ENCODE data around the gene EPB41L2.

EPB41L2 gene

DNA sequence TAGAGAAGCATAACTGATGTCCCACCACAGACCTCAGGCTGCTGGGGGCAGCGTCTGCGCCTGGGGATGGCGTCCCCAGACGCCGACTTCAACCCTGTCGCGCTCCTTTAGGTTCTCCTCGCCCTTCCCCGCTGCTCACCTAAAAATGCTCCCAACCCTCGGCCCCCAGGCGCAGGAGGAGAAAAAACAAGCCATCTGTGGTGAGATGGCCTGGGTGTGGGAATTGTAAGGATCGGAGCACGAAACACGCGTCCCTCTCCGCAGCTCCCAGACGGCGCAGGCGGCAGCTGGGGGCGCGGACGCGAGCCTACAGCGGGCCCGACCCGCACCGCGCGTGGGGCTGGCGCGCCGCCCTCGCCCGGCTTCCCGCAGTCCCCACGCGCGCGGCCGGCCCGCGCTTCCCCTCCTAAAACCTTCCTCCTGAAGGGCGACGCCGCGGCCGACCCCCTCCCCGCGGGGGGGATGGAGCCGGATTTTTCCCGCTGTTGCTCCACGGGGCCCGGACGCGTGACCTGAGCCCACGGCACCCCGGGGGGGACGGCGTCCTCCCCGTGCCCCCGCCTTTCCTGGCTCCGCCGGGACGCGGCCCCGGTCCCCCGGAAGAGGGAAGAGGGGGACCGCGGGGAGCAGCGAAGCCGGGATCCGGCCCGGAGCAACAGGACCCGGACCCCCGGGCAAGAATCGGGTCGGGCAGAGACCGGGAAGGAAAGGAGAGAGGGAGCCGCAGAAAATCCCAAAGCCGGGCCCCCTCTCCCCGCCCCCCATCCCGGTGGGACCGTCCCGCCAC lies 611 bp downstream of the EPB41L2 start:
- FAIRE-seq (no peak), DNase-seq (ENCODE audit: low spot score) (peak; percentile 20)

DNA sequence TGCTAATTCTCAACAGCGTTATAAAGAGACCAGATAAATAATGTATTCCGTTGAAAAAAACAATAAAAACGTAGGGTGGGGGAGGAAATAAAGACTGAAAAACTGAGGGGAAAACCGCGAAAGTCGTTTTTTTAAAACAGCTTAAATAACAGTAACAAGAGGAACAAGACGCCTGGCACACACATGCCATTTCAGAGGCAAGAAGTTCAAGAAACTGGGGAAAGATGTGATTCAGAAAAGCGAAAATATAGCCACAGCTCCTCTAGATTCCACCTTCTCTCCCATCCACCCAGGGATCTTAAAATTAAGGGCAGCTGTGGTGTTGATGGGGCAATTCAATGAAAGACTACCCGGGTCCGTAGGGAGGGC lies 1.3 kb downstream of the EPB41L2 start:
- DNase-seq (ENCODE audit: low spot score), result no peak
- FAIRE-seq, result no peak

DNA sequence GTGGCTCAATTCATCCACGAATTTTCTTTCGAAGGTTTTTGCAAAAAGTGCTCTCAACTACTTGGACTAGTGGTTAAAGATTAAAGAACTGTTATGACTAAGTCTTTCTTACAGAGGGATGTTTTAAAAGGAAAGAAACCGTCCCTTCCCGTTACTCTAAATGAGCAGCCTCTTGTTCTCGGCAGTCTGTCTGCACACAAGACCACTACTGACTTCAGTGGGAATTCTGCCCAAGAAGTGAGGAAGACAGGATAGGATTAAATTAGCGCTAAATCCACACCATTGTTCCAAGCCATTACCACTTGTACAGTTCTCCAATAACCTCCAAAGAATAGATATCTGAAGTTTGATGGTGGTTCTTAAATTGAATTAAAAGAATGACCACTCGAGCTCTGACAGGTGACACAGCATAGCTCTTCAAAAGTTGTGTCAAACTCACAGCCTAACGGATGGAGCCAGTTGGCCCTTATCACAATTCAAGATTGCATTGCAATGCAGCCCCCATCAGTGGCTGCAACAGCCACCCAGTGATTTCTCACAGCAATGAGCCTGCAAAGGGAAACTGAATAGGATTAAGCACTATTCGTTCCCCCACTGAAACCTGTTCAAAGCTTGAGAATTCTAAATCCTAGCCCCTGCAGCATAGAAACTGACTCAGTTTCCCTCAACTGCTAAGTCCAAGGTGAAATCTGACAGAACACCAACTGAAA lies 1.8 kb downstream of the EPB41L2 start:
- no peak for FAIRE-seq
- no peak for DNase-seq (ENCODE audit: low spot score)

DNA sequence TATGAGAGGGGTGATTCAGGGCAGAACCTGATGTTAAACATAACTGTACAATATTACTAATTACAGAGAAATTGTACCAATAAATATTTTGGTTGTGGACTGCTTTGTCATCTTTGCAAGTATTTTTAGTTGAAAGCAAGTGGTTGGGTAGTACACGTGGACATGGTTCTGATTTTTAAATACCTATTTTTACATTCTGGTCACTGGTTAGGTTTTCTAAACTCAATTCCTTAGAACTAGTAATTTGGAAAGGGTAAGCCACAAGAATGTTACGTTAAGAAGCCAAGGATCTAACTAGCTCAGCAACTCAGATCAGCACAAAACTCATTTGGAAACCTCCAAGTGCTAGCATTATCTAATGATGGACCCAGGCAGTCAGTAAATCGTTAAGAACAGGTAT lies 2.7 kb downstream of the EPB41L2 start:
- no peak for FAIRE-seq
- DNase-seq (ENCODE audit: low spot score), result no peak

DNA sequence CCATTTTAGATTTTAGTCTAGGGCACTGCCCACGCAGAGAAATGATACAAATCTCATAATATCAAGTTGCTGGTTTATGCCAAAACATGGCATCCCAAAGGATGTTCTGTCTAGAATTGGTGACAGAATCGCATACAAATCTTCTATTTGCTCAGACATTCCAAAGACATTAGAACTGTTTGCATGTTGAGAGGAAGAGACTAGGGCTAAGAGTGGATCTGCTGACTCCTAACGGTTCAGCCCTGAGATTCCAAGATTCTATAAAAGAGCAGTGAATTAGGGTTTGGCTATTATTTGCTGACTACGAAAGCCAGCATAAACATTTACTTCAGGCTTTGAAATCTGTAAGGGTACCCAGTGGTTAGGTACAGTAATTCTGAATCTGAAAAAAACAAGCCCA lies 3.6 kb downstream of the EPB41L2 start:
- DNase-seq (ENCODE audit: low spot score), result peak; percentile 25
- no peak for FAIRE-seq

DNA sequence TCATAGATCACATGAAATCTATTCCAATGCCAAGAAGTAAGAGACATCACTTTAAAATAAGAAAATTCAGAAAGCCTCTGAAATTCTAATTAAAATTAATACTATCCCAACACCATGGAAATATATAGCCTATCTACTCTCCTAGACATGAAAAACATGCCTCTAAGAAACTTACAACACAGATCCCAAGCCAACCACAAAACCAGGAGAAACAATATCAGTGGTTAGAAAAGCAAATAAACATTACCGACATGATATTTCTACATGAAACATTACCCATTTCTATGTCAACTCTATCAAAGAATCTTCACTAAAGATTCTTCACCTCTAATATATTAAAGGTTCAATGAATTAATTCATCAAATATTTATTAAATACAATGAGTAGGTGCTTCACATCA lies 4.8 kb downstream of the EPB41L2 start:
- FAIRE-seq, result no peak
- DNase-seq (ENCODE audit: low spot score), result no peak

DNA sequence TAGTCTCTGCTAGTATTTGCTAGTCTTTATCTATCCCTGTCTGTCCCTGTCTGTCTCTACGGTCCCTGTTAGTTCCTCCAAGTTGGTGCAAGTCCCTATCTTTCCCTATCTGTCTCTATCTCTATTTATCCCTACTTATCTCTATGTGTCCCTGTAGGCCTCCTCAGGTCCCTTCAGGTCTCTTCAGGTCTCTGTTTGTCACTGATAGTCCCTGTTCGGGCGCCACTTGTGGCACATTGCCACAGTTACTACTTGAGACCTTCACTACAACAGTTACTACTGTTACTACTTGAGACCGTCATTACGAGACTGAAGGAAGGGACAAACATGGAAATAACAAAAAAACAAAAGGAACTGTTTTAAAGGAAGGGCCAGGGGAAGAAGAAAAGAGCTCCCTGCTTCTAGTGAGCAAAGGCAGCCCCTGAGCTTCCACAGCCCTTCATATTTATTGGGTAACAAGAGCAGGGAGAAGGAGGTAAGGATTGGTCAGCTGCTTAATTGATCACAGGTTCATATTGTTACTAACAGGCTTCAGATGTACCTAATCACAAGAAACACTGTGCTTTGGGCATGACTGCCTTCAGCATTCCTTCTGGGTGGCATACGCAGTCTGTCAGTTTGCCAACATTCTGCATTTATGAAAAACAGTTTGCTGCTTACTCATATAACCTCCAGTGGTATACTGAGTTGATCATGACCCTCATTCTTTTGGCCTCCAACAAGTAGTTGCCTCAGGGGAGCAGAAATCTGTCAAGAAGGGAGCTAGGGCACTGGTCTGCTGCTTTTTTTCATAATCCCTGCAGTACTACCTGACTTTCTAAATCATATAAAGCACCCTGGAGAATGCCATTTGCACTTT lies 8.4 kb downstream of the EPB41L2 start:
- no peak for FAIRE-seq
- no peak for DNase-seq (ENCODE audit: low spot score)

DNA sequence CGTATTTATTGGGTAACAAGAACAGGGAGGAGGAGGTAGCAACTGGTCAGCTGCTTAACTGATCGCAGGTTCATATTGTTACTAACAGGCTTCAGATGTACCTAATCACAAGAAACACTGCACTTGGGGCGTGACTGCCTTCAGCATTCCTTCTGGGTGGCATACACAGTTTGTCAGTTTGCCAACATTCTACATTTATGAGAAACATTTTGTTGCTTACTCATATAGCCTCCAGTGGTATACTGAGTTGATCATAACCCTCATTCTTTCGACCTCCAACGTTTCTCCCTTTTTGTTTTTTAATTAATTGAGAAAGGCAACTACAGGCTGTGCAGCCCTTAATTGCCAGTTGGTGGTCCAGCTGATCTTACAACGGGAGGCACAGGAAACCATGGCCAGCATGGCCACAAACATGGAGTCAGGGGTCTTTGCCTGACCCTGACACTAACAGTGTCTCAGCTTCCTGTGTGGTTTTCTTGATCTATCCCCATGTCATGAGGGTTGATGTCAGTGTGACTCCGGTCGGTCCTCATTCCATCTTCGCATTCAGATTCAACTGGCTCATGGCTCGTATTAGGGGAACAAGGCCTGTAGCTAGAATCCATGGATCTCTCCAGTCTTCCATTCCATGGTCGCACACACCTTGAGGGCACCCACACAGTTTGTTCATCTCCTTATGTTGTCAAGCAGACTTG lies 9.4 kb downstream of the EPB41L2 start:
- no peak for FAIRE-seq
- no peak for DNase-seq (ENCODE audit: low spot score)

DNA sequence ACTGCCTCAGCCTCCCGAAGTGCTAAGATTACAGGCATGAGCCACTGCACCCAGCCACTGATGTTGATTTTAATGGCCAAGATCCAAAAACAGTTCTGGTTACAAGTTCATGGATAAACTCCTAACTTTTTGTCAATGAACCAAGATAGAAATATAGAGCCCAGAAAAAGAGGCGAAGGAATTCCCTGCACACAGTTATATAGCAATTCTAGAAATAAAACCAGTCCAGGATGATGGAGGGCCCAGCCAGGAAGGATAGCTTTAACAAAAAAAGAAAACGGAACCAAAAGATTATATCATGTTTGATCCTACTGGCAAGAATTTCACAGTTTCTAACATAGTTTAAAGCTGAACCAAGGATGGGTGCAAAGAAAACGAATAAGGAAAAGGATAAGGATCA lies 10.9 kb downstream of the EPB41L2 start:
- FAIRE-seq, result no peak
- DNase-seq (ENCODE audit: low spot score), result no peak

DNA sequence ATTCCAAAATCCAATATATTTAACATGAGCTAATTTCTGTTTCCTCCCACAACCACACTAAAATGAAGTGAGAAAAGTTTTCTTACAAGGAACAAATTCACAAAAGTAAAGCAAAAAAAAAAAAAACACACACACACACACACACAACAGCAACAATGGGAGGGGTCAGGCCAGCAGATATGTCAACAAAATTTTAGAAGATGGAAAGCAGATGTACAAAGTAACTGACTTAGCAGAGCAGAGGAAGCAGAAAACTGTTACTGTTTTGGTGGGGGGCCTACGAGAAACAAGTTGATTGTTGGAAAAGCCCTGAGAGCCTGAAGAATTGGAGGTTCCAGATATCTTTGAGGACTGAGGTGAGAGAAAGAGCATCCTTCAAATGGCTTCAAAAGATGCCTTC lies 11.7 kb downstream of the EPB41L2 start:
- FAIRE-seq, result no peak

DNA sequence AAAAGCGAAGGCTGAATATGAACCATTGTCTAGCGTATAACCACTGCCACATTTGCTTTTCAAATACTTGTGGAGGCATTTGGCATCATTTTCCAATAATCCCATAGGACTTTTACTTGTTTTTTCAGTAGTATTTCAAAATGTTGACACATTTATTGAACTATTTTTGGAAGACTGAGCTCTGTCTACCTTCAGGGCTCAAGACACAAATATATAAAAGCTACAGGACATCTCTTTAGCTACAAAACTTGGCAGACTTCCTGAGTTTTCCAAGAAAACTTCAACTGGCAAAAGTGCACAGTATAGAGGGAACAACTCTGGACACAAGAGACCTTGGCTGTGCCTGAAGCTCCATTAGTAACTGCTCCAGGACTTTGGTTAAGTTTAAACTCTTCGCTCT lies 13.4 kb downstream of the EPB41L2 start:
- no peak for FAIRE-seq
- DNase-seq (ENCODE audit: low spot score), result no peak

More for the DNA sequence above, 11.7 kb downstream of the EPB41L2 start:
- DNase-seq (ENCODE audit: low spot score), result no peak

DNA sequence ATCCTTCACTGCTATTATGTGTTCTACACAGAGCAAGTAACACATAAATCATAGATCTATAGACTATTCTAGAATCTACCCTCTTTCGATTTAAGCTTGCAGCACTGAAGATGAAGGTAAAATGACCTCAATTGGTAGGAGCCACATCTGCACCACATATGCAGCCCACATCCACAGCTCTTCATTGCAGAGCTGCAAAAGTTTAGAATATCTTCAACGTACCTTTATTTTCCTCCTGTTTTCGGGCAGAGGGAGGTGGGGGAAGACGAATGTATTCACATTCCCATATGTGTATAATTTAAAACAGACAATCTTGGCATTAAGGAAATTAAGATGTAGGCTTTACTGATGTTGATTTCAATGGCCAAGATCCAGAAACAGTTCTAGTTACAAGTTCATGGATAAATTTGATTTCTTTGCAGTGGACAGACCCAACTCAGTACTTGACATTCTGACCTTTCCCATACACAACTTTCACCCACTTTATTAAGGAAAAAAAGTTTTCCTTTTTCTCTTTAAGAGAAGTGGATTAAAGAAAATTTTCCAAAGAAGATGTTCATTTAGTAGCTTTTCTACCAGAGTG lies 14.0 kb downstream of the EPB41L2 start:
- no peak for FAIRE-seq
- no peak for DNase-seq (ENCODE audit: low spot score)

DNA sequence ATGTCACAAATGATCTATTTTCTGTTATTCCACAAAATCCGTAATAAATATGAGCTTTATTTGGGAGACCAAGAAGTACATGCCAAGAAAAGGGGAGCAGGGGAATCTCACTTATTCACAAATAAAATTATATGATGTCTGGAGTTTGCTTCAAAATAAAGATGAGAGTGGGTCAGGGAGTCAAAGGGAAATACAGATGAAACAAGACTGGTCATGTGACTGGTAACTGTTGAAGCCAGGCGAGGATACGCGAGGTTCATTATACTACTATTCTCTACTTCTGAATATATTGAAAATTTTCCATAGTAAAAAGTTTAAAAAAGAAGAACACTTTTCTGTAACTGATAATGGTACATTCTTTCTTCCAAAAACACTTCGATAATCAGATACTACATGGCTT lies 14.6 kb downstream of the EPB41L2 start:
- no peak for DNase-seq (ENCODE audit: low spot score)
- no peak for FAIRE-seq

DNA sequence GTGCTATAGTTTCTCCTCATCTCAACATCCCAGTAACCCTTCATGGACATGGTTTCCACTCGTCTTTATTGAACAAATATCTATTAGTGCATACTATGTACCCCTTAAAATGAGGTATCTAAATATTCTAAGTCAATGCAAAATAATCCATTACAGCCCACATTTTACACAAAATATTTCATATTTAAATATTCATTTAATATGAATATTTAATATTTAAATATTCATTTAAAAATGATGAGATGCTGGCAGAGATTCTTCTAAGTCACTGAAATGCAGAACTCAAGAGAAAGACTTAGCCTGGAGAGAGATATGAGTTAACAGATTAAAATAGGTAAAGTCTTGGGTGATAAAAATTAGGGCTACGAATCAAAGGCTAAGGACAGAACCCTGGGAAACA lies 17.9 kb downstream of the EPB41L2 start:
- DNase-seq (ENCODE audit: low spot score), result no peak
- FAIRE-seq, result no peak

DNA sequence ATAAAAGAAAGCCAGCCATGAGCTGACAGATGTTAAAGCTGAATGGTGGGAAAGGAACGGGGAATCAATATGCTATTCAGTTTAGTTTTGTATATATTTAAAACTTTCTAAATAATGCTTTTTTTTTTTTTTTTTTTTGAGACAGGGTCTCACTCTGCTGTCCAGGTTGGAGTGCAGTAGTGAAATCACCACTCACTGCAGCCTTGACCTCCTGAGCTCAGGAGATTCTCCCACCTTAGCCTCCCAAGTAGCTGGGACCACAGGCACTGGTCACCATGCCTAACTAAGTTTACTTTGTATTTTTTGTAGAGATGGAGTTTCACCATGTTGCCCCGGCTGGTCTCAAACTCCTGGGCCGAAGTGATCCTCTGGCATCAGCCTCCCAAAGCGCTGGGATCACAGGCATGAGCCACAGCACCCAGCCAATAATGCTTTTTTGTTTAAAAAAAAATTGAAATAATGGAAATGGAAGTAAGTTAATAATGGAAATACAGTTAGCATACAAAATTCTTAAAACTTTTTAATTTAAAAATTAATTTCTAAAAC lies 19.1 kb downstream of the EPB41L2 start:
- FAIRE-seq (no peak), DNase-seq (ENCODE audit: low spot score) (no peak)

DNA sequence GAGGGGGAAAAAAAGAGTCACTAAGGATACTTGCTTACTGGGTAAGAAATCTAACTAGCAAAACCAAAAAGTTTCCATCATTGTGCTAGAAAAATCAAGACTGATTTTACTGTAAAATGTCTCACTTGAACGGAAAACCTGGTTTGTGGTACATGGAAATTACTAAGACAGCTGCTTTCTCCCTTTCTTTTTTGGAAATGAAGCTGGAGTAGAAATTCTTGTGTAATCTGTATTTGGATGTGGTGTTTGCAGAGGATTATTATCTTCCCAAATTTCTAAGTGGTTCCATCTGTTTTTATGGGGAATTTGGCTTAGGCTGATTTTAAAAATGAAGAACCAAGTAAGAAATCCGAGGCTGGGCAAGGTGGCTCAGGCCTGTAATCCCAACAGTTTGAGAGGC lies 20.4 kb downstream of the EPB41L2 start:
- FAIRE-seq (no peak), DNase-seq (ENCODE audit: low spot score) (no peak)

DNA sequence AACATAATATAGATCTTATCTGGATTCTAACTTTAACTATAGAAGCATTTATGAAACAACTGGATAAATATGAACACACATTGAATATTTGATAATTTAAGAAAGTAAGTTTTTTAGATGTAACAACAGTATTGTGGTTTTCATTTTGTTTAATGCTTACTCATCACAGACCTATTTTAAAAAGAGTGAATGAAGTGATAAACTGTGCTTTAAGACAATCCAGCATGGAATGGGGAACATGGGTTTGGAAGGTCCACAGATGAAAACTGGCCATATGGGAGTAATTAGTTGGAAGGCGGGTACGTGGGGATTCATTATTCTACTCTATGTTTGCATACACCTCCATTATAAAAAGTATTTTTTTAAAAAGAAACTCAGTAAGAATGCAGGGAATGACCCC lies 21.2 kb downstream of the EPB41L2 start:
- DNase-seq (ENCODE audit: low spot score) (no peak), FAIRE-seq (no peak)

DNA sequence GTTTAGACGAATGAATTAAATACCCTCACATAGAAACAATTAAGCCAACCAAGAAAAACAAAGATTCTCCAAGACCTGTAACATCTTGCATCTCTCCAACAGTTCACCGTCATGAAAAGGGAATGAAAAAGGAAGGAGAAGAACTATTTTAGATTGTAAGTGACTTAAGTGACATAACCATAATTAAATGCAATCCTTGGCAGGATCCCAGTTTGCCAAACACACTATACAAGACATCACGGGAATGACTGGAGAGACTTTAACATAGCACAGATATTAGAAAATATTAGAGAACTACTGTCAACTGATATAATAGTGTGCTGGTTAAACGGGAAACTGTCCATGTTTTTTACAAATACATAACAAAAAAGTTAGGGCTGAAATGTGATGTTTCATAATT lies 22.2 kb downstream of the EPB41L2 start:
- DNase-seq (ENCODE audit: low spot score) (no peak), FAIRE-seq (no peak)

DNA sequence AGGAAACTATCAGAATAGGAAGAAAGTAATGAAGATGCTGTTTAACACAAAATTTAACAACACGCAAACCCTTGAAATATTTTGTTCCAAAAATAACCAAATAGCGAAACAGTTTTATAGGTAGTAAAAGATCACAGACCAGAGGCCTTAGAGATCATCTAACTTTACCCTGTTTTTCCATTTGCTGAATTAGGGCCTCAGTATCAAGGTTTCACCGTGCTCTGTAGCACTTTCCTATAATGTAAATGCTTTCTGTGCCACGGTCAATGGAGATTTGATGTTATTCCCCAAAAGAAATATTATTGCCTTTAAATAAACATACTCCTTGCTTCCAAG lies 23.7 kb downstream of the EPB41L2 start:
- FAIRE-seq, result no peak
- no peak for DNase-seq (ENCODE audit: low spot score)

DNA sequence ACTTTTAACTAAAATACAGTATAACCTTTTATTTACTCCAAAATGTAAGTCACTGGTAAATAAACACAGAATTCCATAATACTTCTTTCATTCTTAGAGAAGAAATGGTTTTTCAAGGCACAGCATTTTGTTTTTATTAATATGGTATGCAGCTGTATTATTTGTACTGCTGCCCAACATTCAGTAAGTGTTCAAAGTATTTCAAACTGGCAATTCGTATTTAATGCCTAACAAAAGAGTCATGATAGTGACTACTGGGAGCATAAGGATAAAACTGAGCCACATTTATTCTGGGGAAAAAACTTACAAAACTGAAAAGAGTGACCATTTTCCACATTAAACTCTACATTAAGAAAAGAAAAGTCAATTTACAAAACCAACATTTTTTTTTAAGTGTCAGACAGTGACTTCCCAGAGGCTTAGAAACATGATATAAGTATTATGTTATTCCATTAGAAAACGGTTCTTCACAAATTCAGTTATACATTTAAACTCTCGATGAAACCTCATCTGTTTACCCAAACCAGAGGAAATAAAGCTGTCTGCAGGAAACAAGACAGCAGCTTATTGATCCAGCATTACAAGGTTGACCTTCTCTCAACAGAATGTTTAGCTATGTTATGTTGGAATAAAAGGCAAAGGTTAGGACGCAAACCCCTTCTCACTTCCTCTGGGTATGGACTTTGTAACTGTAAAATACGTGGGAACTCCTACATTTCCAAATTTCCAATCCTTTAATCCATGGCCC lies 24.3 kb downstream of the EPB41L2 start:
- FAIRE-seq, result no peak
- DNase-seq (ENCODE audit: low spot score), result no peak

Data from urothelium cell line (cell line).